Body of pancreas (tissue), 4 donors: ENCODE results near the gene PTPRS. TPM values are rescaled to one million over a fixed set of nuclear protein-coding genes. Genes with fewer than 3 reads are reported as not detected.

ENCODE experiments used
- ATAC-seq: fragments of 150-250 bp; one replicate; pipeline ENCODE4 v1.9.1; 2016
- DNase-seq, 4 donors: peaks; one replicate each; pipeline ENCODE4 v3.0.0-alpha.2; 2019
- H3K27ac ChIP-seq, 4 donors: fragments of 200-600 bp; sonication (generic); 1 replicate in 3 of 4; 2 replicates in 1 of 4; pipeline versions ENCODE4 v1.5.1 to v1.6.1; 2016 to 2019; ENCODE audit warnings: mild to moderate bottlenecking in 1 of 4, mixed read lengths in 1 of 4, moderate library complexity in 1 of 4
- H3K27me3 ChIP-seq, 2 donors: fragments of 200-600 bp; sonication (generic); one replicate each; pipeline ENCODE4 v1.6.0; 2016; ENCODE audit warnings: mild to moderate bottlenecking in 1 of 2
- H3K36me3 ChIP-seq, 2 donors: fragments of 200-600 bp; sonication (generic); replicated peaks in 1 of 2; 2 replicates each; pipeline ENCODE4 v1.5.1; 2016; ENCODE audit warnings: low read depth in 2 of 2; ENCODE audit not compliant: insufficient read depth in 1 of 2
- H3K4me1 ChIP-seq: fragments of 200-600 bp; sonication (generic); one replicate; pipeline ENCODE4 v1.6.0; 2016
- H3K4me3 ChIP-seq, 2 donors: fragments of 200-600 bp; sonication (generic); 1 replicate in 1 of 2; 2 replicates in 1 of 2; pipeline ENCODE4 v1.5.1; 2016 to 2019
- H3K9me3 ChIP-seq, 3 donors: fragments of 200-600 bp; sonication (generic); 1 replicate in 2 of 3; 2 replicates in 1 of 3; pipeline ENCODE4 v1.5.1; 2016
- POLR2A ChIP-seq, 3 donors: fragments of 450-650 bp; IDR thresholded peaks; one replicate each; pipeline ENCODE4 v1.6.1; 2016; ENCODE audit warnings: antibody characterized with exemption in 3 of 3, mild to moderate bottlenecking in 2 of 3
- WGBS, 2 donors: methylation state at CpG; one replicate each; pipeline ENCODE4 v1.1.5; 2017; 5-methylcytosine and 5-hydroxymethylcytosine counted together
- intact Hi-C: fragments of 100-400 bp; cut with DNase I; formaldehyde crosslinking; loops from one replicate; pipeline ENCODE4 v1.15.1; 2023
- total RNA-seq, 2 donors: library from RNA; depleted of rRNA; stranded (reverse); fragments of >200 nt; gene quantifications; one replicate each; pipeline ENCODE4 v1.1.0, GENCODE V29; 2016
- TF ChIP-seq, protein P1 (sequence below), 7 experiments: fragments of 450-650 bp in 4 of 7; fragments of 200-600 bp in 3 of 7; sonication (generic) in 3 of 7; IDR thresholded peaks; one replicate each; pipeline ENCODE4 v1.5.1; 2016 to 2019; ENCODE audit warnings: antibody characterized with exemption in 7 of 7

PTPRS gene
- total RNA-seq, 2 donors from 2014 or later: 133 to 139 TPM

DNA sequence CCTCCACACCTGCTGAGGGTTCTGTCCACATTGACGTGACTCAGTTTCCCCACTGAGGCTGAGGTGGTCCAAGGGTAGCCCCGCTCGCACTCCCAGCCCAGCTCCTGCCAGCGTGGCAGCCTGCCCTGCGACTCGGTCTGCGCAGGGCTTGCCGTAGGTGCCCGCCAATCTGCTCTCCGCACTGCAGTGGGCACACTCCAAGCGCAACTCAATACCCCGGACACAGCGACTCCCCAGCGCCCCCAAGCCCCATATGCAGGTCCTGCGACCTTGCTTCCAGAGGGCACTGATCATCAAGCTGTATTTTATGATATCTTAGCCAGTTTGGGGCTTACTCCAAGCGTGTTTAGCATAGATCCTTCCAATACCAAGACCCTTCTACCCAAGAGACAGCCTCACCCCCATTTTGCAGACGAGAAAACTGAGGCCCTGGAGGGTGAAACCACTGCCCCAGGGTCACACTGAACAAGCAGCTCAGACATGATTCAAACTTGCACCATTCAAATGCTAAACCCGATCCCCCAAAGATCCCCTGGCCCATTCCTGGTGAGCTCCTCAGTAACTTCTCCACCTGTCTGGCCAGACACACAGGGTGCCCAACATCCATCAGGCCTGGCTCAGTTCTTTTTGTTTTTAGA, 13.5 kb downstream of the PTPRS start:
- TF ChIP-seq, protein P1, sequence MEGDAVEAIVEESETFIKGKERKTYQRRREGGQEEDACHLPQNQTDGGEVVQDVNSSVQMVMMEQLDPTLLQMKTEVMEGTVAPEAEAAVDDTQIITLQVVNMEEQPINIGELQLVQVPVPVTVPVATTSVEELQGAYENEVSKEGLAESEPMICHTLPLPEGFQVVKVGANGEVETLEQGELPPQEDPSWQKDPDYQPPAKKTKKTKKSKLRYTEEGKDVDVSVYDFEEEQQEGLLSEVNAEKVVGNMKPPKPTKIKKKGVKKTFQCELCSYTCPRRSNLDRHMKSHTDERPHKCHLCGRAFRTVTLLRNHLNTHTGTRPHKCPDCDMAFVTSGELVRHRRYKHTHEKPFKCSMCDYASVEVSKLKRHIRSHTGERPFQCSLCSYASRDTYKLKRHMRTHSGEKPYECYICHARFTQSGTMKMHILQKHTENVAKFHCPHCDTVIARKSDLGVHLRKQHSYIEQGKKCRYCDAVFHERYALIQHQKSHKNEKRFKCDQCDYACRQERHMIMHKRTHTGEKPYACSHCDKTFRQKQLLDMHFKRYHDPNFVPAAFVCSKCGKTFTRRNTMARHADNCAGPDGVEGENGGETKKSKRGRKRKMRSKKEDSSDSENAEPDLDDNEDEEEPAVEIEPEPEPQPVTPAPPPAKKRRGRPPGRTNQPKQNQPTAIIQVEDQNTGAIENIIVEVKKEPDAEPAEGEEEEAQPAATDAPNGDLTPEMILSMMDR (IDR thresholded peaks at IDR 0.05): no peak
- TF ChIP-seq POLR2A (IDR thresholded peaks at IDR 0.05): no peak
- WGBS, 2 donors: 69 to 78% methylated on average over 18 of the region's 18 CpGs
- Histone ChIP-seq H3K4me1 (no peaks in the 10 kb centered on the region), H3K4me3 (no peak overlapping the region), H3K27me3 (peaks cover 0 to 4% of the 10 kb centered on the region in 2 donors), H3K9me3 (peaks cover 0 to 6% (median 0%) of the 10 kb centered on the region in 3 donors), H3K36me3 (no peaks in the 10 kb centered on the region), H3K27ac (no peak overlapping the region)
- intact Hi-C loops: no loop called here
- no peak for DNase-seq
- no peak for ATAC-seq

DNA sequence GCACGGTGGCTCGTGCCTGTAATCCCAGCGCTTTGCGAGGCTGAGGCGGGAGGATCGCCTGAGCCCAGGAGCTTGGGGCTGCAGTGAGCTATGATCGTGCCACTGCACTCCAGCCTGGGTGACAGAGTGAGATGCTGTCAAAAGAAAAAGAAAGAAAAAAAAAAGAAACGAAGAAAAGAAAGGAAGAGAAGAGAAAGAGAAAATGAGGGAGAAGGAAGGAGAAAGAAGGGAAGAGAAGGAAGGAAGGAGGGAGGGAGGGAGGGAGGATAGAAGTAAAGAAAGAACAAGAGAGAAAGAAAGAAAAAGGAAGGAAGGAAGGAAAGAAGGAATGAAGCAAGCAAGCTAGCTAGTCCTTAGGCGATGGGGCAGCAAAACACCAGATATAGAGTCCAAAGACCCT, 14.1 kb downstream of the PTPRS start:
- ATAC-seq (no peak), DNase-seq (no peak)
- Histone ChIP-seq H3K4me3 (no peak overlapping the region), H3K27ac (no peak overlapping the region), H3K9me3 (peaks cover 0 to 6% (median 0%) of the 10 kb centered on the region in 3 donors), H3K4me1 (no peaks in the 10 kb centered on the region), H3K36me3 (no peaks in the 10 kb centered on the region), H3K27me3 (peaks cover 0 to 4% of the 10 kb centered on the region in 2 donors)
- WGBS, 2 donors: 49 to 66% methylated on average over 9 of the region's 9 CpGs
- TF ChIP-seq POLR2A (IDR thresholded peaks at IDR 0.05): no peak
- TF ChIP-seq, protein P1 (IDR thresholded peaks at IDR 0.05): no peak
- intact Hi-C loops: no loop called here

DNA sequence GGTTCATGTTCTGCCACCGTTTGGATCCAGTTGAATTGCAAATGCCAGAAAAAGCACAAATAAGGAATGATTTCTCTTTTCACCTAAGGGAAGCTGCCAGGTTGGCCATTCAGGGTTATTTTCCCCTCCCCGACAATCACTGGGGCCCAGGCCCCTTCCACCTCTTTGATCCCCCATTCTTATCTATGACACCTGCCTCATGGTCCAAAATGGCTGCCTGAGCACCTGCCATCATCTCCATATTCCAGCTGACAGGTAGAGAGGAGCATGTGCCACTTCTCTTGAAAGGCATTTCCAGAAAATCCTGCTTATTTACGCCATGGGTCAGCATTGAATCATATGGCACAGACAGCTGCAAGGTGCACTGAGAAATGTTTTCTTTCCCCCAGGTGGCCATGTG, 15.7 kb downstream of the PTPRS start:
- 87 to 93% methylated on average over 3 of the region's 3 CpGs for WGBS, 2 donors
- H3K27me3 ChIP-seq: peaks cover 0 to 4% of the 10 kb centered on the region in 2 donors
- intact Hi-C loops: no loop called here

DNA sequence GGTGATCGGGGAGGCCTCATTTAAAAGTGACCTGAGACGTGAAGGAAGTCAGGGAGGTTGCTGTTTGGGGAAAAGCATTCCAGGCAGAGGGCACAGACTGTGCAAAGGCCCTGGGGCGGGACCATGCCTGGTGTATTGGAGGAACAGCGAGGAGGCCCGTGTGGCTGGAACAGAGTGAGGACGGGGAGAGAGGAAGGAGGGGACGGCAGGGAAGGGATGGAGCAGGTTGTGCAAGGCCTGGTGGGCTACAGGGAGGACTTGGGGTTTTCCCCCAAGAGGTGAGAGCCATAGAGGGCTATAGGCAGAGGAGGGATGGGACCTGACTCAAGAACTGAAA, 17.2 kb downstream of the PTPRS start:
- DNase-seq: no peak
- Histone ChIP-seq H3K27ac (no peak overlapping the region), H3K36me3 (no peaks in the 10 kb centered on the region), H3K4me1 (no peaks in the 10 kb centered on the region), H3K27me3 (peaks cover 0 to 4% of the 10 kb centered on the region in 2 donors), H3K4me3 (no peak overlapping the region), H3K9me3 (peaks cover 0 to 6% (median 0%) of the 10 kb centered on the region in 3 donors)
- TF ChIP-seq POLR2A (IDR thresholded peaks at IDR 0.05): no peak
- TF ChIP-seq, protein P1 (IDR thresholded peaks at IDR 0.05): no peak
- WGBS, 2 donors: 82 to 90% methylated on average over 7 of the region's 7 CpGs
- ATAC-seq: no peak
- intact Hi-C loops: no loop called here

More for the DNA sequence above, 15.7 kb downstream of the PTPRS start:
- Histone ChIP-seq H3K4me3 (no peak overlapping the region), H3K9me3 (peaks cover 0 to 6% (median 0%) of the 10 kb centered on the region in 3 donors), H3K27ac (no peak overlapping the region), H3K4me1 (no peaks in the 10 kb centered on the region), H3K36me3 (no peaks in the 10 kb centered on the region)
- DNase-seq (no peak), ATAC-seq (no peak)
- no peak for TF ChIP-seq POLR2A (IDR thresholded peaks at IDR 0.05)
- TF ChIP-seq, protein P1 (IDR thresholded peaks at IDR 0.05): no peak
